ENCODE results near the gene SEZ6.

GRCh38 chr17:28951991-28952975 lies 53.5 kb downstream of the SEZ6 start:
- no peak for TF ChIP-seq CTCF (IDR thresholded peaks at IDR 0.05)
- TF ChIP-seq POLR2A (IDR thresholded peaks at IDR 0.05), result no peak
- TF ChIP-seq POLR2AphosphoS5 (IDR thresholded peaks at IDR 0.05), result peak in 2 of 3 donors; percentile 75 to 94
- no peak for TF ChIP-seq EP300 (IDR thresholded peaks at IDR 0.05)
